Endothelial cell of umbilical vein (primary cell): ENCODE results near the gene ACOT7. TPM values are rescaled to one million over a fixed set of nuclear protein-coding genes. Genes with fewer than 3 reads are reported as not detected.

ENCODE experiments used
- BruUV-seq: library from RNA; stranded (reverse); fragments of 400-500 nt; replicated peaks from 2 replicates; lab custom pipeline; 2021; lab: Mats Ljungman, UMichigan
- CTCF ChIA-PET: fragments of 300-600, 350-600 bp; sonication (Branson Sonifier 250); formaldehyde crosslinking; loops from one replicate; lab custom pipeline; 2021; ENCODE audit warnings: antibody characterized with exemption, inconsistent platforms; lab: Charles Lee
- POLR2A ChIA-PET: fragments of 300-600, 350-600 bp; sonication (Branson Sonifier 250); formaldehyde crosslinking; loops from one replicate; lab custom pipeline; 2021; ENCODE audit warnings: antibody characterized with exemption, inconsistent platforms; lab: Charles Lee
- DNase-seq: peaks from one replicate; pipeline ENCODE4 v3.0.0-alpha.2; 2011; ENCODE audit warnings: low read depth, low spot score
- FAIRE-seq: peaks from 2 replicates; lab custom pipeline; 2011; peaks lifted over from hg19 to GRCh38; lab: Jason Lieb, UNC
- H2AFZ ChIP-seq: 2 replicates; pipeline ENCODE4 v1.6.0; 2012; ENCODE audit warnings: low read depth, low read length, control low read depth, inconsistent platforms
- H3K27ac ChIP-seq: 2 replicates; pipeline ENCODE4 v1.5.1; 2011; ENCODE audit warnings: low read depth, mild to moderate bottlenecking, control low read depth, low read length, moderate library complexity; ENCODE audit not compliant: insufficient read depth
- H3K27me3 ChIP-seq, 2 experiments: 2 replicates each; pipeline versions ENCODE4 v1.6.0 to v1.6.1; 2011; ENCODE audit warnings: low read length in 2 of 2, mixed read lengths in 1 of 2; ENCODE audit not compliant: control insufficient read depth in 2 of 2, insufficient read depth in 2 of 2
- H3K36me3 ChIP-seq, 2 experiments: 2 replicates in 1 of 2; 3 replicates in 1 of 2; pipeline ENCODE4 v1.5.1; 2011; ENCODE audit warnings: low read length in 2 of 2, mild to moderate bottlenecking in 1 of 2, moderate library complexity in 1 of 2; ENCODE audit not compliant: control insufficient read depth in 2 of 2, insufficient read depth in 2 of 2; ENCODE audit errors: extremely low read depth in 1 of 2
- H3K4me1 ChIP-seq: 3 replicates; pipeline ENCODE4 v1.5.1; 2011; ENCODE audit warnings: mild to moderate bottlenecking, low read length; ENCODE audit not compliant: control insufficient read depth, insufficient read depth; ENCODE audit errors: extremely low read depth
- H3K4me2 ChIP-seq: 2 replicates; pipeline ENCODE4 v1.6.1; 2011; ENCODE audit warnings: low read length, control low read depth, mixed read lengths; ENCODE audit not compliant: insufficient read depth
- H3K4me3 ChIP-seq, 3 experiments: fragments of 200-600 bp in 1 of 3; sonication (generic), shearing (Covaris generic) in 1 of 3; replicated peaks in 1 of 3; 2 replicates each; pipeline ENCODE4 v1.5.1; 2011 to 2016; ENCODE audit warnings: control low read depth in 3 of 3, low read length in 3 of 3, mild to moderate bottlenecking in 2 of 3, inconsistent platforms in 1 of 3, low read depth in 1 of 3, moderate library complexity in 1 of 3; ENCODE audit not compliant: insufficient read depth in 1 of 3
- H3K79me2 ChIP-seq: 2 replicates; pipeline ENCODE4 v1.6.0; 2012; ENCODE audit warnings: low read length, inconsistent platforms; ENCODE audit not compliant: control insufficient read depth, insufficient read depth
- H3K9ac ChIP-seq: replicated peaks from 2 replicates; pipeline ENCODE3; 2011; ENCODE audit warnings: low read length, control low read depth; ENCODE audit not compliant: insufficient read depth; ENCODE audit errors: extremely low read depth
- H3K9me1 ChIP-seq: replicated peaks from 3 replicates; pipeline ENCODE4 v1.6.0; 2011; ENCODE audit warnings: mild to moderate bottlenecking, low read length; ENCODE audit not compliant: control insufficient read depth, insufficient read depth; ENCODE audit errors: extremely low read depth
- H3K9me3 ChIP-seq: replicated peaks from 2 replicates; pipeline ENCODE4 v1.5.1; 2012; ENCODE audit warnings: low read length, inconsistent platforms; ENCODE audit not compliant: control insufficient read depth, insufficient read depth
- H4K20me1 ChIP-seq: replicated peaks from 2 replicates; pipeline ENCODE3; 2011; ENCODE audit warnings: mild to moderate bottlenecking, low read length; ENCODE audit not compliant: control insufficient read depth, insufficient read depth; ENCODE audit errors: extremely low read depth
- EZH2 ChIP-seq: IDR thresholded peaks from 2 replicates; pipeline ENCODE4 v1.6.1; 2012; ENCODE audit warnings: borderline replicate concordance, low read depth, mild to moderate bottlenecking, moderate library complexity, low read length, inconsistent platforms; ENCODE audit not compliant: severe bottlenecking
- FOS ChIP-seq: IDR thresholded peaks from 2 replicates; pipeline ENCODE4 v1.6.1; 2011; ENCODE audit warnings: mild to moderate bottlenecking, low read length, moderate library complexity, borderline replicate concordance; ENCODE audit not compliant: insufficient read depth
- GATA2 ChIP-seq: IDR thresholded peaks from 2 replicates; pipeline ENCODE4 v1.7.0; 2011; ENCODE audit warnings: low read depth, mild to moderate bottlenecking, moderate library complexity, mixed read lengths, low read length; ENCODE audit not compliant: insufficient read length, insufficient read depth
- JUN ChIP-seq: IDR thresholded peaks from 2 replicates; pipeline ENCODE4 v1.6.1; 2011; ENCODE audit warnings: borderline replicate concordance, low read depth; ENCODE audit not compliant: insufficient read length, insufficient read depth
- MYC ChIP-seq: IDR thresholded peaks from one replicate; pipeline ENCODE4 v1.6.1; 2011; ENCODE audit warnings: mild to moderate bottlenecking, low read depth, low read length
- POLR2A ChIP-seq: IDR thresholded peaks from 2 replicates; pipeline ENCODE4 v1.6.1; 2012; ENCODE audit warnings: low read depth, mild to moderate bottlenecking, control low read depth, low read length
- POLR2AphosphoS5 ChIP-seq: IDR thresholded peaks from 2 replicates; pipeline ENCODE4 v1.6.1; 2012; ENCODE audit warnings: low read depth, mild to moderate bottlenecking, control low read depth, low read length, moderate library complexity; ENCODE audit not compliant: insufficient read depth
- dilution Hi-C: fragments of 300-500 bp; cut with MboI; formaldehyde crosslinking; loops from one replicate; pipeline ENCODE4 v1.15.0; 2019; ENCODE audit warnings: low sequenced_read_pairs; ENCODE audit not compliant: extremely low pct_ligation_motif_present
- intact Hi-C: fragments of 100-400 bp; cut with micrococcal nuclease; formaldehyde crosslinking; loops from one replicate; pipeline ENCODE4 v1.10.0; 2022
- polyA plus RNA-seq, 4 experiments: library from polyadenylated mRNA; depleted of rRNA in 3 of 4; stranded (reverse) in 3 of 4; unstranded in 1 of 4; fragments of >200 nt; gene quantifications; 2 replicates each; pipeline versions ENCODE4 v1.2.1 to v1.2.3, GENCODE V29; 2011 to 2012; ENCODE audit warnings: missing spikeins in 1 of 4
- total RNA-seq: library from RNA; stranded (reverse); gene quantifications from 2 replicates; pipeline ENCODE4 v1.2.3, GENCODE V29; 2021
- TF ChIP-seq, protein P1 (sequence below): IDR thresholded peaks from 2 replicates; pipeline ENCODE4 v1.6.1; 2011; ENCODE audit not compliant: insufficient read depth, insufficient read length
- TF ChIP-seq, protein P2 (sequence below), 2 donors: IDR thresholded peaks; 1 replicate in 1 of 2; 2 replicates in 1 of 2; pipeline ENCODE4 v1.5.1; 2011; ENCODE audit warnings: low read length in 2 of 2, mild to moderate bottlenecking in 2 of 2, moderate library complexity in 2 of 2, control low read depth in 1 of 2, inconsistent platforms in 1 of 2, low read depth in 1 of 2; ENCODE audit not compliant: insufficient read depth in 1 of 2; ENCODE audit errors: extremely low read depth in 1 of 2

Gene ACOT7
- total and polyA plus RNA-seq, 2 donors (not counting 3 experiments of a cell fraction or from before 2014, with no cell fraction given): 69.4 to 105 TPM

DNA sequence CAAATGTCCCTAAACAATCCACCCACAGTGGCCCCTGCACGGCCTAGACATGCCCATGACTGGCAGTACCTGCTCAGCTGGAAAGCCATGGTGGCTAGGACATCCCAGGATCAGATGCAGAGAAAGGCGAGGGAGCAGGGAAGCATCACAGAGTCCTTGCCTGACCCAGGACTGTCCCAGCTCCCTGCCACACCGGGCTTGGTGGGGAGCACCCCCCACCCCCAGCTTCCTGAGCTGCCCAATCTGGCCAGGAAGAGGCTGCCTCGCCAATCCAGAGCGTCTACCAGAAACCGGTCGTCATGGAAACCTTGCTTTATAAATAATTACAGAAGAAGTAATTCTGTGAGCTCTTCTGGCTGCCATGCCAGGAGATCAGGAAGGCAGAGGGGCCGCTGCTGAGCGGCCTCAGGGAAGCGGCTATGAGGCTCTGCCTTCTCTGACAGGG is 34.8 kb downstream of the ACOT7 start:
- ChIA-PET CTCF (interaction anchor here (0.7 to 8.8 kb wide), 15 partner anchors 9 to 191 kb away, joined by 3 to 237 read pairs (median 6); partner anchors contain the start of genes ACOT7, HES2 and HES3), POLR2A (interaction anchor here (0.6 to 0.8 kb wide), 2 partner anchors 10 to 26 kb away, joined by 3 to 5 read pairs; no protein-coding TSS in a partner anchor)
- H3K9ac ChIP-seq: peak overlapping the region; percentile 57
- TF ChIP-seq, protein P1, sequence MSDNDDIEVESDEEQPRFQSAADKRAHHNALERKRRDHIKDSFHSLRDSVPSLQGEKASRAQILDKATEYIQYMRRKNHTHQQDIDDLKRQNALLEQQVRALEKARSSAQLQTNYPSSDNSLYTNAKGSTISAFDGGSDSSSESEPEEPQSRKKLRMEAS: no peak
- TF ChIP-seq MYC (no peak), POLR2AphosphoS5 (no peak), FOS (no peak)
- no peaks in the 10 kb centered on the region for H3K36me3 ChIP-seq
- no peak overlapping the region for H3K4me2 ChIP-seq
- intact Hi-C loops (loop anchor here (1.0 kb wide), 3 partner anchors 10 to 46 kb away; partner anchors contain the start of gene ACOT7), dilution Hi-C loops (no loop called here)
- H4K20me1 ChIP-seq: no peaks in the 10 kb centered on the region
- H3K4me1 ChIP-seq: peaks cover 20% of the 10 kb centered on the region
- no peaks in the 10 kb centered on the region for H3K79me2 ChIP-seq
- H2AFZ ChIP-seq: peak overlapping the region; percentile 4
- H3K27ac ChIP-seq: peak overlapping the region; percentile 60
- BruUV-seq: no TSS peak
- no peaks in the 10 kb centered on the region for H3K27me3 ChIP-seq
- H3K4me3 ChIP-seq: no peak overlapping the region
- peak; percentile 78 for DNase-seq
- no peaks in the 10 kb centered on the region for H3K9me1 ChIP-seq
- peak; percentile 18 for FAIRE-seq
- no peaks in the 10 kb centered on the region for H3K9me3 ChIP-seq

DNA sequence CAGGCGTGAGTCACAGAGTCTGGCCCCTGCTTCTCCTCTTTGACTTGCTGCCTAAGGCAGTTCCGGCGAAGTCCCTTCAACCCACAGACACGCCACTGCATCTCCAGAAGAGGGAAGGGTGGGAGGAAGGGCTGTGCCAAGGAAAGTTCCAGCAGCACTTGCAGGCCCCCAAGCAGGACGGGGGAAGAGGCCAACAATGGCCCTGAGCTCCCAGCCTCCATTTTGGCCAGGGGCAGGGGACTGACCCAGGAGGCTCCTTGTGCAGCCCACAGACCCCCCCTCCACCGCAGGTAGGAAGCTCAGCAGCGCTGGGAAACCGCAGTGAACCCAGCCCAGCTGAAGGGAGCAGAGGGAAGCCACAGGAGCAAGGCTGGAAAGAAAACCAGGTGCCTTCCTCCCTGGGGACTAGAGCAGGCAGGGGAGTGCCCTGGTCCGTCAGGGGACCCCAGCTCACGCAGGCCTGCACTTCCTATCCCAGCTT is 35.4 kb downstream of the ACOT7 start:
- BruUV-seq: no TSS peak
- Histone ChIP-seq H3K79me2 (no peaks in the 10 kb centered on the region), H4K20me1 (no peaks in the 10 kb centered on the region), H3K4me1 (peaks cover 20% of the 10 kb centered on the region), H3K9me1 (no peaks in the 10 kb centered on the region), H3K27me3 (no peaks in the 10 kb centered on the region), H2AFZ (no peak overlapping the region), H3K4me3 (no peak overlapping the region), H3K4me2 (no peak overlapping the region), H3K9ac (peak overlapping the region; percentile 57), H3K9me3 (no peaks in the 10 kb centered on the region), H3K27ac (peak overlapping the region; percentile 60), H3K36me3 (no peaks in the 10 kb centered on the region)
- CTCF ChIA-PET: interaction anchor here (0.7 to 8.8 kb wide), 16 partner anchors 9 to 153 kb away, joined by 3 to 237 read pairs (median 6); partner anchors contain the start of genes ACOT7, HES2 and HES3
- TF ChIP-seq POLR2A (no peak), JUN (no peak), EZH2 (no peak), FOS (no peak), POLR2AphosphoS5 (no peak), GATA2 (no peak), MYC (no peak)
- TF ChIP-seq, protein P2, sequence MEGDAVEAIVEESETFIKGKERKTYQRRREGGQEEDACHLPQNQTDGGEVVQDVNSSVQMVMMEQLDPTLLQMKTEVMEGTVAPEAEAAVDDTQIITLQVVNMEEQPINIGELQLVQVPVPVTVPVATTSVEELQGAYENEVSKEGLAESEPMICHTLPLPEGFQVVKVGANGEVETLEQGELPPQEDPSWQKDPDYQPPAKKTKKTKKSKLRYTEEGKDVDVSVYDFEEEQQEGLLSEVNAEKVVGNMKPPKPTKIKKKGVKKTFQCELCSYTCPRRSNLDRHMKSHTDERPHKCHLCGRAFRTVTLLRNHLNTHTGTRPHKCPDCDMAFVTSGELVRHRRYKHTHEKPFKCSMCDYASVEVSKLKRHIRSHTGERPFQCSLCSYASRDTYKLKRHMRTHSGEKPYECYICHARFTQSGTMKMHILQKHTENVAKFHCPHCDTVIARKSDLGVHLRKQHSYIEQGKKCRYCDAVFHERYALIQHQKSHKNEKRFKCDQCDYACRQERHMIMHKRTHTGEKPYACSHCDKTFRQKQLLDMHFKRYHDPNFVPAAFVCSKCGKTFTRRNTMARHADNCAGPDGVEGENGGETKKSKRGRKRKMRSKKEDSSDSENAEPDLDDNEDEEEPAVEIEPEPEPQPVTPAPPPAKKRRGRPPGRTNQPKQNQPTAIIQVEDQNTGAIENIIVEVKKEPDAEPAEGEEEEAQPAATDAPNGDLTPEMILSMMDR (IDR thresholded peaks at IDR 0.05; ENCODE audit: extremely low read depth in 1 of 2, insufficient read depth in 1 of 2, low read depth in 1 of 2, low read length in 2 of 2): no peak
- TF ChIP-seq, protein P1: no peak
- intact Hi-C loops (no loop called here), dilution Hi-C loops (no loop called here)
- FAIRE-seq (no peak), DNase-seq (no peak)
- POLR2A ChIA-PET: interaction anchor here (0.6 to 0.8 kb wide), 2 partner anchors 11 to 26 kb away, joined by 3 to 5 read pairs; no protein-coding TSS in a partner anchor
